Tibial artery (tissue), 4 donors: Measurements from ENCODE around the gene TSSK3.

Experiments used
- DNase-seq, 2 donors: peaks; one replicate each; pipeline ENCODE4 v3.0.0-alpha.2; 2019
- H3K27ac ChIP-seq, 2 donors: fragments of 200-600 bp; sonication (generic) in 1 of 2; 1 replicate in 1 of 2; 2 replicates in 1 of 2; pipeline ENCODE4 v1.5.1; 2018 to 2019; ENCODE audit warnings: mild to moderate bottlenecking in 1 of 2
- H3K27me3 ChIP-seq, 2 donors: fragments of 200-600 bp; sonication (generic) in 1 of 2; one replicate each; pipeline versions ENCODE4 v1.5.1 to v1.6.0; 2016 to 2019
- H3K36me3 ChIP-seq, 3 donors: fragments of 200-600 bp; sonication (generic) in 2 of 3; one replicate each; pipeline ENCODE4 v1.5.1; 2016 to 2019; ENCODE audit warnings: mild to moderate bottlenecking in 2 of 3
- H3K4me1 ChIP-seq, 4 donors: fragments of 200-600 bp; sonication (generic) in 2 of 4; 1 replicate in 3 of 4; 2 replicates in 1 of 4; pipeline ENCODE4 v1.5.1; 2016 to 2019
- H3K4me3 ChIP-seq, 2 donors: fragments of 200-600 bp; sonication (generic) in 1 of 2; 1 replicate in 1 of 2; 2 replicates in 1 of 2; pipeline ENCODE4 v1.5.1; 2018 to 2019; ENCODE audit warnings: mild to moderate bottlenecking in 2 of 2
- H3K9me3 ChIP-seq, 3 donors: fragments of 200-600 bp; sonication (generic) in 1 of 3; one replicate each; pipeline ENCODE4 v1.5.1; 2016 to 2019
- CTCF ChIP-seq, 2 experiments: fragments of 200-600 bp in 1 of 2; fragments of 450-650 bp in 1 of 2; IDR thresholded peaks; one replicate each; pipeline ENCODE4 v1.5.1; 2017 to 2019; ENCODE audit warnings: antibody characterized with exemption in 2 of 2, mild to moderate bottlenecking in 1 of 2, moderate library complexity in 1 of 2
- intact Hi-C: fragments of 100-400 bp; cut with DNase I; formaldehyde crosslinking; loops from one replicate; pipeline ENCODE4 v1.15.0; 2023; ENCODE audit warnings: low total_unique reads

TSSK3 gene

GRCh38 chr1:32372149-32372756, 9.9 kb downstream of the TSSK3 start:
- Histone ChIP-seq H3K4me3 (no peak overlapping the region), H3K9me3 (no peaks in the 10 kb centered on the region), H3K4me1 (no peaks in the 10 kb centered on the region), H3K27ac (no peak overlapping the region), H3K36me3 (peaks cover 65 to 96% (median 82%) of the 10 kb centered on the region in 3 donors), H3K27me3 (no peaks in the 10 kb centered on the region)
- DNase-seq: no peak
- intact Hi-C loops: no loop called here
- no peak for TF ChIP-seq CTCF (IDR thresholded peaks at IDR 0.05)

GRCh38 chr1:32373996-32374592, 11.8 kb downstream of the TSSK3 start:
- no peak for DNase-seq
- no peak for TF ChIP-seq CTCF (IDR thresholded peaks at IDR 0.05)
- Histone ChIP-seq H3K4me1 (no peaks in the 10 kb centered on the region), H3K27me3 (no peaks in the 10 kb centered on the region), H3K9me3 (no peaks in the 10 kb centered on the region), H3K4me3 (no peak overlapping the region), H3K36me3 (peaks cover 71 to 96% (median 82%) of the 10 kb centered on the region in 3 donors), H3K27ac (no peak overlapping the region)
- intact Hi-C loops: no loop called here

- no peaks in the 10 kb centered on the region for H3K27me3 ChIP-seq
- DNase-seq: no peak
- no peak overlapping the region for H3K27ac ChIP-seq
- no peaks in the 10 kb centered on the region for H3K4me1 ChIP-seq
- H3K36me3 ChIP-seq: peaks cover 87 to 99% (median 97%) of the 10 kb centered on the region in 3 donors
- H3K4me3 ChIP-seq: no peak overlapping the region
- TF ChIP-seq CTCF (IDR thresholded peaks at IDR 0.05): no peak
- intact Hi-C loops: no loop called here
- H3K9me3 ChIP-seq: no peaks in the 10 kb centered on the region
These were observed 13.9 kb downstream of the TSSK3 start for GRCh38 chr1:32376199-32376598.

GRCh38 chr1:32377541-32378220, 15.3 kb downstream of the TSSK3 start:
- Histone ChIP-seq H3K4me3 (no peak overlapping the region), H3K27ac (no peak overlapping the region), H3K4me1 (no peaks in the 10 kb centered on the region), H3K9me3 (no peaks in the 10 kb centered on the region), H3K27me3 (no peaks in the 10 kb centered on the region), H3K36me3 (peaks cover 91 to 100% (median 97%) of the 10 kb centered on the region in 3 donors)
- intact Hi-C loops: no loop called here
- no peak for DNase-seq
- TF ChIP-seq CTCF (IDR thresholded peaks at IDR 0.05): no peak

GRCh38 chr1:32380057-32380456, 17.7 kb downstream of the TSSK3 start:
- Histone ChIP-seq H3K36me3 (peaks cover 93 to 100% (median 99%) of the 10 kb centered on the region in 3 donors), H3K27me3 (no peaks in the 10 kb centered on the region), H3K9me3 (no peaks in the 10 kb centered on the region), H3K27ac (no peak overlapping the region), H3K4me1 (no peaks in the 10 kb centered on the region), H3K4me3 (no peak overlapping the region)
- DNase-seq: no peak
- intact Hi-C loops: no loop called here
- TF ChIP-seq CTCF (IDR thresholded peaks at IDR 0.05): no peak
